GM18499 (cell line): Measurements from ENCODE around the gene STX8.
"Not testable (repeated sequence)": the region's sequence is repeated elsewhere in the genome, so short reads cannot be mapped to it uniquely, and the experiment has no call there.

Experiments used
- ATAC-seq: cut with Tn5 transposase; IDR thresholded peaks from one replicate; pipeline ENCODE4 v1.9.1; 2021; ENCODE audit warnings: moderate number of reproducible peaks; ENCODE audit not compliant: insufficient read depth, unreplicated experiment

Gene STX8

GRCh38 chr17:9361188-9361955, 214.2 kb downstream of the STX8 start:
- no peak for ATAC-seq

- ATAC-seq = no peak
Measured at GRCh38 chr17:9360677-9361081, 214.9 kb downstream of the STX8 start.

- no peak for ATAC-seq
Measured at GRCh38 chr17:9356488-9356911, 219.1 kb downstream of the STX8 start.

- ATAC-seq = no peak
Measured at GRCh38 chr17:9355846-9356245, 219.8 kb downstream of the STX8 start.

GRCh38 chr17:9355231-9355630, 220.4 kb downstream of the STX8 start:
- ATAC-seq = not testable (repeated sequence)

- no peak for ATAC-seq
Measured at GRCh38 chr17:9350080-9350479, 225.5 kb downstream of the STX8 start.

- no peak for ATAC-seq
Measured at GRCh38 chr17:9346296-9346926, 229.2 kb downstream of the STX8 start.

GRCh38 chr17:9343516-9343915, 232.1 kb downstream of the STX8 start:
- no peak for ATAC-seq

- no peak for ATAC-seq
Measured at GRCh38 chr17:9342225-9342624, 233.4 kb downstream of the STX8 start.

GRCh38 chr17:9339958-9340357, 235.7 kb downstream of the STX8 start:
- ATAC-seq = no peak

GRCh38 chr17:9339482-9339881, 236.1 kb downstream of the STX8 start:
- ATAC-seq = not testable (repeated sequence)

GRCh38 chr17:9336817-9337216, 238.8 kb downstream of the STX8 start:
- no peak for ATAC-seq

GRCh38 chr17:9334536-9335446, 240.8 kb downstream of the STX8 start:
- ATAC-seq = no peak

GRCh38 chr17:9332132-9332494, 243.5 kb downstream of the STX8 start:
- no peak for ATAC-seq

- ATAC-seq = no peak
Measured at GRCh38 chr17:9331279-9332131, 244.1 kb downstream of the STX8 start.

GRCh38 chr17:9330611-9331271, 244.9 kb downstream of the STX8 start:
- no peak for ATAC-seq

GRCh38 chr17:9330141-9330540, 245.5 kb downstream of the STX8 start:
- no peak for ATAC-seq

- no peak for ATAC-seq
Measured at GRCh38 chr17:9329251-9329921, 246.2 kb downstream of the STX8 start.

GRCh38 chr17:9324864-9325263, 250.8 kb downstream of the STX8 start:
- ATAC-seq = no peak
